GM12878 (cell line): ENCODE results near the gene KRTAP9-2. TPM values are rescaled to one million over a fixed set of nuclear protein-coding genes. Genes with fewer than 3 reads are reported as not detected.

ENCODE experiments used
- ATAC-seq: fragments of 200-7000 bp; cut with Tn5 transposase; 3 replicates; pipeline ENCODE4 v1.9.1; 2020; ENCODE audit warnings: mild to moderate bottlenecking, moderate library complexity
- BruUV-seq: library from RNA; stranded (reverse); fragments of 400-500 nt; replicated peaks from 2 replicates; lab custom pipeline; 2021; lab: Mats Ljungman, UMichigan
- CTCF ChIA-PET: fragments of 300-600 bp; sonication (Branson Sonifier 250); formaldehyde crosslinking; extraction: SDS; loops from one replicate; lab custom pipeline; 2021; ENCODE audit warnings: inconsistent platforms; lab: Yijun Ruan, JAX
- POLR2A ChIA-PET: fragments of 350-600 bp; formaldehyde crosslinking; extraction: SDS; loops from one replicate; lab custom pipeline; 2021; ENCODE audit warnings: inconsistent platforms; lab: Charles Lee
- RAD21 ChIA-PET: fragments of 300-600 bp; sonication (Branson Sonifier 250); formaldehyde crosslinking; loops from one replicate; lab custom pipeline; 2023; ENCODE audit warnings: antibody characterized with exemption; ENCODE audit not compliant: unreplicated experiment; lab: Charles Lee
- SMC1A ChIA-PET: fragments of 300-600 bp; sonication (Branson Sonifier 250); formaldehyde crosslinking; loops from one replicate; lab custom pipeline; 2023; ENCODE audit not compliant: unreplicated experiment, uncharacterized antibody; lab: Charles Lee
- DNase-seq: peaks from one replicate; pipeline ENCODE4 v3.0.0-alpha.2; 2011; ENCODE audit warnings: low read depth, low spot score
- FAIRE-seq: peaks from 3 replicates; lab custom pipeline; 2011; peaks lifted over from hg19 to GRCh38; lab: Jason Lieb, UNC
- H2AFZ ChIP-seq: 2 replicates; pipeline ENCODE4 v1.6.0; 2011; ENCODE audit warnings: low read depth, low read length, control low read depth; ENCODE audit not compliant: control insufficient read depth
- H3K27ac ChIP-seq: 2 replicates; pipeline ENCODE4 v1.5.1; 2011; ENCODE audit warnings: control low read depth; ENCODE audit not compliant: control insufficient read depth, insufficient read depth
- H3K27me3 ChIP-seq, 2 experiments: replicated peaks in 1 of 2; 2 replicates each; pipeline versions ENCODE4 v1.6.0 to v1.6.1; 2011; ENCODE audit warnings: low read length in 1 of 2; ENCODE audit not compliant: control insufficient read depth in 2 of 2, insufficient read depth in 2 of 2
- H3K36me3 ChIP-seq, 2 experiments: 2 replicates each; pipeline ENCODE4 v1.5.1; 2011; ENCODE audit warnings: low read length in 1 of 2; ENCODE audit not compliant: control insufficient read depth in 2 of 2, insufficient read depth in 2 of 2
- H3K4me1 ChIP-seq: 2 replicates; pipeline ENCODE4 v1.6.1; 2011; ENCODE audit warnings: mild to moderate bottlenecking, low read length, moderate library complexity, mixed read lengths; ENCODE audit not compliant: control insufficient read depth, insufficient read depth
- H3K4me2 ChIP-seq: 2 replicates; pipeline ENCODE4 v1.6.0; 2011; ENCODE audit warnings: control low read depth; ENCODE audit not compliant: control insufficient read depth, insufficient read depth
- H3K4me3 ChIP-seq: fragments of 200-600 bp; sonication (generic); 2 replicates; pipeline ENCODE4 v1.5.1; 2016
- H3K79me2 ChIP-seq: 2 replicates; pipeline ENCODE4 v1.6.0; 2011; ENCODE audit warnings: low read length; ENCODE audit not compliant: control insufficient read depth, insufficient read depth
- H3K9ac ChIP-seq: 2 replicates; pipeline ENCODE4 v1.8.0; 2011; ENCODE audit warnings: low read length, control low read depth, mixed read lengths; ENCODE audit not compliant: control insufficient read depth, insufficient read depth
- H3K9me3 ChIP-seq: replicated peaks from 3 replicates; pipeline ENCODE4 v1.5.1; 2011; ENCODE audit warnings: mild to moderate bottlenecking, low read length; ENCODE audit not compliant: control insufficient read depth, insufficient read depth
- H4K20me1 ChIP-seq: 2 replicates; pipeline ENCODE4 v1.6.0; 2011; ENCODE audit not compliant: control insufficient read depth, insufficient read depth
- BMI1 ChIP-seq: fragments of 450-650 bp; IDR thresholded peaks from 2 replicates; pipeline ENCODE4 v1.6.1; 2016; ENCODE audit warnings: mild to moderate bottlenecking, moderate library complexity, borderline replicate concordance
- CBFB ChIP-seq: IDR thresholded peaks from 2 replicates; pipeline ENCODE4 v1.6.1; 2016; ENCODE audit warnings: antibody characterized with exemption, low read depth
- CEBPZ ChIP-seq: fragments of 150-350 bp; IDR thresholded peaks from 2 replicates; pipeline ENCODE4 v1.6.1; 2016; ENCODE audit warnings: low read depth, low read length
- EGR1 ChIP-seq, 2 experiments: IDR thresholded peaks; 1 replicate in 1 of 2; 2 replicates in 1 of 2; pipeline ENCODE4 v1.6.1; 2011 to 2012; ENCODE audit warnings: low read depth in 2 of 2, low read length in 2 of 2, borderline replicate concordance in 1 of 2, mild to moderate bottlenecking in 1 of 2, moderate library complexity in 1 of 2
- FOXM1 ChIP-seq: IDR thresholded peaks from 2 replicates; pipeline ENCODE4 v1.6.1; 2012; ENCODE audit warnings: low read depth, mild to moderate bottlenecking, inconsistent platforms, low read length, moderate library complexity
- HSF1 ChIP-seq: fragments of 150-350 bp; IDR thresholded peaks from 2 replicates; pipeline ENCODE4 v1.6.1; 2014; ENCODE audit warnings: mild to moderate bottlenecking, low read depth, low read length
- JUNB ChIP-seq: IDR thresholded peaks from 2 replicates; pipeline ENCODE4 v1.6.1; 2016; ENCODE audit warnings: antibody characterized with exemption, mild to moderate bottlenecking
- JUND ChIP-seq: IDR thresholded peaks from 2 replicates; pipeline ENCODE4 v1.6.1; 2012; ENCODE audit warnings: low read depth, mild to moderate bottlenecking, low read length, improper control_type of control experiment, moderate library complexity
- NR2C1 ChIP-seq: fragments of 450-650 bp; IDR thresholded peaks from 2 replicates; pipeline ENCODE4 v1.6.1; 2017; ENCODE audit warnings: antibody characterized with exemption, mild to moderate bottlenecking, moderate library complexity
- PRDM15 ChIP-seq: fragments of 450-650 bp; formaldehyde crosslinking; IDR thresholded peaks from 2 replicates; pipeline ENCODE4 v1.4.0; 2020; ENCODE audit warnings: mild to moderate bottlenecking, moderate library complexity
- RFX5 ChIP-seq: IDR thresholded peaks from 2 replicates; pipeline ENCODE4 v1.6.1; 2011; ENCODE audit warnings: low read depth, low read length, improper control_type of control experiment
- SIN3A ChIP-seq: IDR thresholded peaks from 2 replicates; pipeline ENCODE4 v1.6.1; 2012; ENCODE audit warnings: low read depth, low read length, improper control_type of control experiment
- WGBS: methylation state at CpG from one replicate; pipeline ENCODE4 v1.1.6; 2016; ENCODE audit warnings: low lambda C conversion rate; ENCODE audit not compliant: insufficient replicate concordance, insufficient coverage; ENCODE audit errors: missing lambda C conversion rate; 5-methylcytosine and 5-hydroxymethylcytosine counted together
- in situ Hi-C: fragments of 300-500 bp; cut with MboI; formaldehyde crosslinking; loops from 9 replicates; pipeline ENCODE4 v1.14.3; 2018; ENCODE audit warnings: mixed read lengths
- intact Hi-C: fragments of 100-400 bp; cut with micrococcal nuclease; formaldehyde crosslinking; loops from one replicate; pipeline ENCODE4 v1.14.2; 2022; ENCODE audit not compliant: unreplicated experiment
- polyA plus RNA-seq, 11 experiments: library from polyadenylated mRNA; depleted of rRNA in 4 of 11; unstranded in 6 of 11; stranded (reverse) in 5 of 11; fragments of >200 nt; fragmentation: Nextera tagmentation in 4 of 11; fragmentation: Illumina TruSeq in 1 of 11; extraction: Ambion mirVana in 4 of 11; extraction: Trizol in 1 of 11; gene quantifications; 1 replicate in 1 of 11; 2 replicates in 10 of 11; pipeline versions ENCODE4 v1.2.1 to v1.2.3, GENCODE V29; 2011 to 2016; ENCODE audit warnings: inconsistent platforms in 2 of 11, missing spikeins in 2 of 11, low read depth in 1 of 11
- total RNA-seq, 4 experiments: library from RNA; depleted of rRNA in 3 of 4; stranded (reverse); fragments of >200 nt in 3 of 4; fragmentation: Illumina TruSeq in 1 of 4; extraction: Trizol in 1 of 4; gene quantifications; 2 replicates each; pipeline versions ENCODE4 v1.2.1 to v1.2.3, GENCODE V29; 2013 to 2021

Gene KRTAP9-2
- total and polyA plus RNA-seq, 10 of the 15 experiments (the other 5 are each of a cell fraction or from before 2014, with no cell fraction given) = not detected

GRCh38 chr17:41265078-41265477 is 38.6 kb downstream of the KRTAP9-2 start, which contains the start of gene KRTAP9-6:
KRTAP9-6 (plus strand) TSS chr17:41265378; CDS start chr17:41265378, 0 bp downstream.
- no peak for DNase-seq
- FAIRE-seq = no peak
- H2AFZ ChIP-seq = no peak within 1 kb of the TSS
- H3K4me3 ChIP-seq = no peak within 1 kb of the TSS
- SMC1A ChIA-PET = no interaction called here
- H3K4me2 ChIP-seq = no peak within 1 kb of the TSS
- no TSS peak for BruUV-seq
- in situ Hi-C loops = no loop called here
- no peaks in the 10 kb centered on the region for H4K20me1 ChIP-seq
- H3K36me3 ChIP-seq = no peaks in the 10 kb centered on the region
- ATAC-seq = no peak
- no peaks in the 10 kb centered on the region for H3K9me3 ChIP-seq
- H3K9ac ChIP-seq = no peak within 1 kb of the TSS
- no peaks in the 10 kb centered on the region for H3K4me1 ChIP-seq
- no peaks in the 10 kb centered on the region for H3K79me2 ChIP-seq
- H3K27ac ChIP-seq = no peak within 1 kb of the TSS
- WGBS = 3% methylated on average over 2 of the region's 2 CpGs
- CTCF ChIA-PET = no interaction called here
- POLR2A ChIA-PET = no interaction called here
- RAD21 ChIA-PET = interaction anchor here (1.3 kb wide), 1 partner anchor 12 kb away, joined by 3 read pairs; no protein-coding TSS in a partner anchor
- intact Hi-C loops = no loop called here
- no peaks in the 10 kb centered on the region; a peak in 1 of 4 replicates for H3K27me3 ChIP-seq
- TF ChIP-seq CEBPZ (no peak), NR2C1 (no peak), FOXM1 (no peak), JUNB (no peak), HSF1 (no peak), CBFB (no peak), JUND (no peak), PRDM15 (CRISPR knock-in tag) (no peak), SIN3A (no peak), RFX5 (no peak), EGR1 (IDR thresholded peaks at IDR 0.05; ENCODE audit: borderline replicate concordance in 1 of 2, low read depth in 2 of 2, low read length in 2 of 2) (no peak), BMI1 (no peak)
